Naive B cell (primary cell): Measurements from ENCODE around the gene CCR2. TPM values are rescaled to one million over a fixed set of nuclear protein-coding genes. Genes with fewer than 3 reads are reported as not detected.
"Not testable (repeated sequence)": the region's sequence is repeated elsewhere in the genome, so short reads cannot be mapped to it uniquely, and the experiment has no call there.

ENCODE experiments used
- ATAC-seq, 2 donors: fragments of 150-1000 bp; cut with Tn5 transposase; 2 replicates each; pipeline ENCODE4 v1.10.0; 2021; ENCODE audit warnings: low read depth in 2 of 2, mild to moderate bottlenecking in 2 of 2, moderate library complexity in 2 of 2
- DNase-seq: peaks from one replicate; pipeline ENCODE4 v3.0.0; 2022
- H3K27ac Mint-ChIP-seq, 6 donors: one replicate each; pipeline ENCODE4 v1.8.0; 2020 to 2022; ENCODE audit warnings: mild to moderate bottlenecking in 6 of 6, mixed read lengths in 6 of 6, moderate library complexity in 5 of 6, inconsistent platforms in 2 of 6
- H3K27me3 Mint-ChIP-seq, 3 donors: one replicate each; pipeline ENCODE4 v1.8.0; 2021 to 2022; ENCODE audit warnings: mixed read lengths in 3 of 3, mild to moderate bottlenecking in 1 of 3
- H3K36me3 Mint-ChIP-seq, 2 donors: one replicate each; pipeline ENCODE4 v1.8.0; 2020 to 2022; ENCODE audit warnings: mixed read lengths in 2 of 2, inconsistent platforms in 1 of 2, mild to moderate bottlenecking in 1 of 2
- H3K4me1 Mint-ChIP-seq, 3 donors: one replicate each; pipeline ENCODE4 v1.8.0; 2020 to 2022; ENCODE audit warnings: mixed read lengths in 3 of 3, inconsistent platforms in 1 of 3, mild to moderate bottlenecking in 1 of 3, moderate library complexity in 1 of 3
- H3K4me3 Mint-ChIP-seq, 8 donors: one replicate each; pipeline ENCODE4 v1.8.0; 2020 to 2022; ENCODE audit warnings: mild to moderate bottlenecking in 8 of 8, mixed read lengths in 8 of 8, moderate library complexity in 8 of 8, inconsistent platforms in 2 of 8
- H3K9me3 Mint-ChIP-seq, 7 donors: one replicate each; pipeline ENCODE4 v1.8.0; 2020 to 2022; ENCODE audit warnings: mixed read lengths in 7 of 7, mild to moderate bottlenecking in 5 of 7, inconsistent platforms in 2 of 7, moderate library complexity in 1 of 7
- polyA plus RNA-seq, 6 donors: library from polyadenylated mRNA; unstranded; fragments of 300-500 nt; fragmentation: Illumina TruSeq; gene quantifications; one replicate each; pipeline ENCODE4 v1.2.3, GENCODE V29; 2021; ENCODE audit warnings: low read depth in 6 of 6

The CCR2 gene
- polyA plus RNA-seq, 6 donors from 2014 or later = 0.27 to 1.4 (median 0.66) TPM

DNA sequence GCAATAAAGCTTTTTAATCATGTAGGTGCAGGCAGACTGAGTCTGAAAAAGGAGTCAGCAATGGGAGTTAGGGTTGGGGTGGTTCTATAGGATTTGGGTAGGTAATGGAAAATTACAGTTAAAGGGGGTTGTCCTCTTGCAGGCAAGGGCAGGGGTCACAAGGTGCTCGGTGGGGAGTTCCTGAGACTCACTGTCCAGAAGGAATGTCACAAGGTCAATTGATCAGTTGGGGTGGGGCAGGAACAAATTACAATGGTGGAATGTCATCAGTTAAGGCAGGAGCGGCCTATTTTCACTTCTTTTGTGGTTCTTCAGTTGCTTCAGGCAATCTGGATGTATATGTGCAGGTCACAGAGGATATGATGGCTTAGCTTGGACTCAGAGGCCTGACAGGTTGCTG lies 39.1 kb downstream of the CCR2 start:
- no peak overlapping the region for H3K4me3 Mint-ChIP-seq
- no peaks in the 10 kb centered on the region for H3K27me3 Mint-ChIP-seq
- peaks cover 21 to 28% (median 26%) of the 10 kb centered on the region in 3 donors for H3K4me1 Mint-ChIP-seq
- ATAC-seq (no peak), DNase-seq (no peak)
- H3K9me3 Mint-ChIP-seq = no peaks in the 10 kb centered on the region
- no peaks in the 10 kb centered on the region for H3K36me3 Mint-ChIP-seq
- no peak overlapping the region for H3K27ac Mint-ChIP-seq

DNA sequence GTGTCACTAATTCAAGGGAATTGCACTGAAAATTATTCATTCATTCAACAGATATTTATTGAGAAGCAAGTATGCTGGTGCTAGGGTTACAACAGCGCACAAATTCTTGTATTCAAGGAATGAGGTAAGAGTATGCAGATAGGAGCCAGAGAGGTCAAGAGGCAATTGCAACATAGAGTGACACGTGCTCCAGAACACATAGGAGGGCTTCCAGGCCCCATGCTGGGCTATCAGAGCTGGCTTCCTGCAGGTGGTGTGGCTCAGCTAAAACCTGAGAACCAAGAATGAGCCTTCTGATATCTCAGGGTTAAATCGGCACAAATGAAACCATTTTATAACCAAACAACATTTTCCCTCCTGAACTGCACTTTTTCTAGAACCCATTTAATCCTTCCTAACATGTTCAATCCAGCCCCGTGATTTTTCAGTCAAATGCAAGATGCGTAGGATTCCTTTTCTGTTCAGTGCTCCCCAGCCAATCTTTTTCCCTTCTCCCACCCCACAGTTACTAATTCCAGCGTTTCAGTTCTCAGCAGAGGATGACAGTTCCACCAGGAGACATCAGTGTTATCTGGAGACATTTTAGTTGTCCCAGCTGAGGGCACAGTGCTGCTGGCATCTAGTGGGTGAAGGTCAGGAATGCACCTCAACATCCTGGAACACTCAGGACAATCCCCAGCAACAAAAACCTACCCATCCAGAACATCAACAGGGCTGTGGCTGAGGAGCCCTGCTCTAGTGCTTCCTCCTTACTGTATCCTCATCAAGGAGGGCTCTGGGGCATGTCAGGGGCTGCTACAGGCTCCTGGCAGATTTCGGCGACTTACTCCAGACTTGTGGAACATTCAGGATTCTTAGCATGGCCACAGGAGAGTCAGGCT lies 39.9 kb downstream of the CCR2 start:
- H3K36me3 Mint-ChIP-seq = no peaks in the 10 kb centered on the region
- no peaks in the 10 kb centered on the region for H3K9me3 Mint-ChIP-seq
- DNase-seq (no peak), ATAC-seq (no peak)
- peaks cover 21 to 28% (median 26%) of the 10 kb centered on the region in 3 donors for H3K4me1 Mint-ChIP-seq
- peak overlapping the region in 1 of 6 donors; percentile 54 for H3K27ac Mint-ChIP-seq
- H3K4me3 Mint-ChIP-seq = no peak overlapping the region
- no peaks in the 10 kb centered on the region for H3K27me3 Mint-ChIP-seq

DNA sequence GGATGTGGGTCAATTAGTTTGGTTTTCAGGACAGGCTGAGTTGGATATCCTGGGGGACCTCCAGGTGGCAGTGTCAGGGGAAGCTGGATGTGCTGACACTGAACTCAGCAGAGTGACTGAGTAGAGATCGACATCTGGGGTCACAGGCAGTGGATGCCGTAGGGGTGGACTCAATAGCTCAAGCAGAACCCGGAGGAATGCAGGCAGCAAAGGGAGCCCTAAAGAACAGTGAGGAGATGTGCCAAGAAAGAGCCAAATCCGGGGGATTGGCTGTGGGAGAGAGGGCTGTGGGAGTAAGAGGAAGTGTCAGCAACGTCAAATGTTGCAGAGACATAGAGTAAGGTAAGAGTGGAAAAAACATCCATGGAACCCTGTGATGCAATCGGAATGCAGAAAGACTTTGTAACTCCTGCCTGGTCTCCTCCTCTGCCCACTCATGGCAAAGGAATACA lies 41.3 kb downstream of the CCR2 start:
- no peak overlapping the region for H3K4me3 Mint-ChIP-seq
- ATAC-seq = no peak
- H3K4me1 Mint-ChIP-seq = peaks cover 21 to 28% (median 26%) of the 10 kb centered on the region in 3 donors
- no peaks in the 10 kb centered on the region for H3K36me3 Mint-ChIP-seq
- peak overlapping the region in 2 of 6 donors; percentile 8 to 91 for H3K27ac Mint-ChIP-seq
- no peaks in the 10 kb centered on the region for H3K9me3 Mint-ChIP-seq
- no peak for DNase-seq
- no peaks in the 10 kb centered on the region for H3K27me3 Mint-ChIP-seq

DNA sequence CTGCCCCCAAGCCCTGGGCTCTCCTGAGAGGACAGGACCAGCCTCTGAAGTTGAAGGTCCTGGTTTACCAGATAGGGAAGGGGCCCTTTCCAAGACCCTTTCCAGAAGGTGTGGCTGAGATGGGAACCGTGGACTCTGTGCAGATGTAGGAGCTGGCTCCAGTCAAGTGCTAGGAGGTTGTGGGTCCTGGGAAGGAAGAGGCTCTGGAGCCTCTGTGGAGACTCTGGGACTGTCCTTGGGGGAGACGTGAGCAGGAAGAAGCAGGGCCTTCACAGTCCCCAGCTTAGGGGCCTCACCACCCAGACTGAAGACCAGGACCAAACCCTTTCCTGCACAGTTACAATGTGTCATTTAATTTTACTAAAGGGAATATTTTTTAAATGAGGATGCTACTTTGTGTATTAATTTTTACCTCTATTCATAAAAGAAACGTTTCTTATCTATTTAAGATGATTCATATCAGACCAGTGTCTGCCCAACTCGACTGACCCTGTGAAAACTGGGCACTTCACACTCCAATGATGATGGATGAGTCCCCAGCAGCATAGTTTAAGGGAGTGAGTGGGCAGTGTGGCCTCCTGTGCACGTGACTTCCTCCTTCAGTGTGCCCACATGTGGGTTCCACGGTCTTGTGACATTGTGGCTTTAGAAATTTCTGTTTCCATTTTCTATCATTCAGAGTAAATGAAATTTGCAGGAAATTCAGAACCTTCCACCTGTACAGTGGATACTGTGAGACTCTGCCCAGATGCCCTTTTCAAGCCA lies 42.0 kb downstream of the CCR2 start:
- ATAC-seq = no peak
- Mint-ChIP-seq H3K9me3 (no peaks in the 10 kb centered on the region), H3K36me3 (no peaks in the 10 kb centered on the region), H3K4me1 (peaks cover 21 to 28% (median 26%) of the 10 kb centered on the region in 3 donors), H3K27ac (no peak overlapping the region), H3K4me3 (peak overlapping the region in 1 of 8 donors; percentile 16), H3K27me3 (no peaks in the 10 kb centered on the region)
- no peak for DNase-seq

DNA sequence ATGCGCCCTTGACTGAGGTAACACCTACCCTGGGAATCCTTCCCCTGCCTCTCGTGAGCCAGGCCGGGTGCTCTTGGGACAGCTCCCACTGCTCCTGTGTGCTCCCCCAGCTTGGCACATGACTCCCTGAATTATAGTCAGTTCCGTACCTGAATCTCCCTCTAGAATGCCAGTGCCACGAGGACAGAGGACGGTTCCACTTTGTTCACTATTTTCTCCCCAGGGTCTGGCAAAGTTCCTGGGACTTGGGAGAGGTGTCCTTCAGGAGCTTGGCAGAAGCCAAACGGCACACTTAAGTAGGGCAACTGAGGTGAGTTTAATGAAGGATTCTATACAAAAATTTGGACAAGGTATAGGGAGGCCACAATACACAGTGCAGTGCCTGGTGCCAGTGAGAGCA lies 43.2 kb downstream of the CCR2 start:
- peak overlapping the region in 4 of 6 donors; percentile 22 to 88 (median 52) for H3K27ac Mint-ChIP-seq
- DNase-seq (no peak), ATAC-seq (no peak)
- H3K4me3 Mint-ChIP-seq = no peak overlapping the region
- H3K36me3 Mint-ChIP-seq = no peaks in the 10 kb centered on the region
- no peaks in the 10 kb centered on the region for H3K27me3 Mint-ChIP-seq
- no peaks in the 10 kb centered on the region for H3K9me3 Mint-ChIP-seq
- peaks cover 21 to 28% (median 26%) of the 10 kb centered on the region in 3 donors for H3K4me1 Mint-ChIP-seq

DNA sequence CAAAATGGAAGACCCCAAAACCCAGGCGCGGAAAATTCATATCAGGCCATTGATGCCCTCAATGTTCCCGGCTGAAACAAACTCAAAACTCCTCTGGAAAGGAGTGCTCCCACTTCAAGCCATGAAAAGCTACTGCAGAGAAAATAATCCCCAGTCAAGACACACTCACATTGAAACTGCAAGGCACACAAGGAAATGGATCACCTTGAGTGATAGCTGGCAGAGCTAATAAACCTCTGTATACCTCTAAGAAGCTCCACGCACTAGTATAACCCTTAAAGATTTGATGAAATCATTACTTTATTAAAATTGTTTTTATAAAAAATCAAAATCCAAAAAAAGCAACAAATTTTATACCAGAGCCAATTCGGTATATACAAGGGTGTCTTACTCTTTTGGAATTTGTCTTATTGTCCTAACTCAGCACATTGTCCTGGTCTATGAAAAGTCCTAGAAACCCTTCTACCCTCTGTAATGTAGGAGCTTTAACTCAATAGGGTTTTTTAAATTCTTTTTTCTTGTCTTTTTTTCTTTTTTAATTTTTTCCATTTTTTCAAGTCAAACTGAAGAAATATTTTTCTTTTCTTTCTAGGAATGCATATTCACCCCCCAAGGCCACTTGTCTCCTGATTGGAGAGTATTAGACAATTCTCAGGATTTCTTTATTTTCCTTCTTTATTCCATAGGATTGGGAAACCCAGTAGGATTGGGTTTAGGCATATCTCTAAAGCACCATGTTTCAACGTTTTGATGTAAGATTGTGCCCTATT lies 44.5 kb downstream of the CCR2 start:
- ATAC-seq = no peak
- H3K4me3 Mint-ChIP-seq = no peak overlapping the region
- H3K9me3 Mint-ChIP-seq = peaks cover 0 to 5% (median 0%) of the 10 kb centered on the region in 7 donors
- peaks cover 21 to 28% (median 26%) of the 10 kb centered on the region in 3 donors for H3K4me1 Mint-ChIP-seq
- H3K27ac Mint-ChIP-seq = no peak overlapping the region
- DNase-seq = no peak
- no peaks in the 10 kb centered on the region for H3K36me3 Mint-ChIP-seq
- no peaks in the 10 kb centered on the region for H3K27me3 Mint-ChIP-seq

DNA sequence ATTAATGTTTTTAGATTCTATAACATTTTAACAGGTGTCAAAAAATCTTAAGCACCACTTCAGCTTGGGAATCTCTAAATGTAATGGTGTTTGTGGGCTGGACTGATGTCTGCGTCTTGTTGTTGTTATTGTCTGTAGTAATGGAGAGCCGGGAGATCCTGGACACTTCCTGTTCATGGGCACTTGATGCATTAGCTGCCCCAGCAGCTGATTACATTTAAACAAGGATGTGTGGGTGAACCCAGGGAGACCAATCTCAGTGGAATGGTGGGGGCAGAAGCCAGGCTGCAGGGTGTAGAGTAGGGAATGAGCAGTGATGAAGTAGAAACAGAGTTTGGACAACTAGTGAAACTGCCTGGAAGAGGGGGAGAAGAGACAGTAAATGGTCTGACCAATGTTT lies 45.2 kb downstream of the CCR2 start:
- Mint-ChIP-seq H3K9me3 (peaks cover 0 to 5% (median 0%) of the 10 kb centered on the region in 7 donors), H3K4me1 (peaks cover 21 to 28% (median 26%) of the 10 kb centered on the region in 3 donors), H3K27ac (no peak overlapping the region), H3K4me3 (no peak overlapping the region), H3K36me3 (no peaks in the 10 kb centered on the region), H3K27me3 (no peaks in the 10 kb centered on the region)
- no peak for DNase-seq
- no peak for ATAC-seq

DNA sequence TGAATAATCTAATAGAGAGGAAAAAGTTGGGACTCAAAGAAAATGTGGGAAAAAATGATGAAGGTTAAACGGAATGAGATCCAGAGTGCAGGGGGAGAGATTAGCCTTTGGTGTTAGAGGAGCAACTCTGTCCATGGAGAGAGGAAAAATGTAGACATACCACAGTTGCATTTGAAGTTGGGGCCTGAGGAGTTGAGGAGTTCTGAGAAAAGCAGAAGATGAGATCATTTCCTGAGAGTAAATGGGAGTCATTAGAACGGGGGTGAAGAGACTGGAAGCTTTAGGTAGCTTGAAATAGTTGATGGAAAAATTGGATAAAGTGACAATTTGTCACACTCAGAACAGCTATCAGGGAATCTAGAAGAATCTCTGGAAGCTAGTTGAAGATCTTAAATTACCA lies 45.6 kb downstream of the CCR2 start:
- H3K27me3 Mint-ChIP-seq = no peaks in the 10 kb centered on the region
- no peak overlapping the region for H3K27ac Mint-ChIP-seq
- no peak for ATAC-seq
- peaks cover 0 to 5% (median 0%) of the 10 kb centered on the region in 7 donors for H3K9me3 Mint-ChIP-seq
- H3K36me3 Mint-ChIP-seq = no peaks in the 10 kb centered on the region
- H3K4me3 Mint-ChIP-seq = no peak overlapping the region
- H3K4me1 Mint-ChIP-seq = peaks cover 18 to 27% (median 25%) of the 10 kb centered on the region in 3 donors
- no peak for DNase-seq

DNA sequence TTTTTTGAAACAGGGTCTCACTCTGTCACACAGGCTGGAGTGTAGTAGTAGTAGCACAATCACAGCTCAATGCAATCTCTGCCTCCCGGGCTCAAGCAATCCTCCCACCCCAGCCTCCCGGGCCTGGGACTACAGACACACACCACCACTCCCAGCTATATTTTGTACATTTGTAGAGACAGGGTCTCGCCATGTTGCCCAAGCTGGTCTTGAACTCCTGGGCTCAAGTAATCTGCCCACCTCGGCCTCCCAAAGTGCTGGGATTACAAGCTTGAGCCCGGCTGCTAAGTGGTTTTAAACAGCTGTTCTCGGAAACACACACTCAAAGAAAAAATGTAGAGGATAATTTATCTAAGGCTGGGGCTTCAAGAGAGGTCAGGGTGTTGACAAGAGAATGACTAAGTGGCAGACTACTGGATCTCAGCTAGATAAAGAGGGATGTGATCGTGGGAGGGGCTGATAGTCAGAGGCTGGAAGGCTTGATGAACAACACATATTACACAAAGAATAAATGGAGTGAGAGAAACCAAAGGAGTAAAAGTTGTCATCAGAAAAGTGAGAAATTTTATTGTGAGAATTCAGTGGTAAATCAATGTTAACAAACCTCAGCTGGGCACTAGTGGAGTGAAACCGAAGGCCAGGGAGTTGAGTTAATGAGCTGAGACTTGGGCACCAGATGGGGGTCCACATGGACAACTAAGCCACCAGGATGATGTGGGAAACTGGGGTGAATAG lies 46.3 kb downstream of the CCR2 start:
- peaks cover 0 to 5% (median 0%) of the 10 kb centered on the region in 7 donors for H3K9me3 Mint-ChIP-seq
- no peak overlapping the region for H3K27ac Mint-ChIP-seq
- no peaks in the 10 kb centered on the region for H3K36me3 Mint-ChIP-seq
- DNase-seq (no peak), ATAC-seq (no peak)
- peaks cover 12 to 22% (median 19%) of the 10 kb centered on the region in 3 donors for H3K4me1 Mint-ChIP-seq
- H3K4me3 Mint-ChIP-seq = no peak overlapping the region
- H3K27me3 Mint-ChIP-seq = no peaks in the 10 kb centered on the region

DNA sequence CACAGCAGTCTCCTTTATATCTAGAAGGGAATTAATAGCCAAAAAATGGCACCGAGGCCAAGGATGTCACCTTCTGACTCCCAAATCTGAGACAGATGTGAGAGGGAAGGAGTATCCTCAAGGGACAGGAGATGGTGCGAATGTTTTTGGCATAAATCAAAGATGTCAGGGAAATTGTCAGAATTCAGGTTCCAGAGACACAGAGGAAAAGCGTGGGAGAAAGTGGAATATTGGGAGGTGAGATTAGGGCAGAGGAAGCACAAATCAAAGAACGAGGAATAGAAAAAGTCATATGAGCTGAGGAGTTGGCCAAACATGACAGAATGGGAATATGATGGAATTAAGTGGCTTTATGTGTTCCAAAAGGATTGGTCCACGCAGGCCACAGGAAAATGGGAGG lies 46.9 kb downstream of the CCR2 start:
- DNase-seq (no peak), ATAC-seq (no peak)
- peaks cover 11 to 23% (median 16%) of the 10 kb centered on the region in 3 donors for H3K4me1 Mint-ChIP-seq
- peaks cover 0 to 5% (median 0%) of the 10 kb centered on the region in 7 donors for H3K9me3 Mint-ChIP-seq
- H3K4me3 Mint-ChIP-seq = no peak overlapping the region
- H3K27me3 Mint-ChIP-seq = no peaks in the 10 kb centered on the region
- H3K27ac Mint-ChIP-seq = no peak overlapping the region
- H3K36me3 Mint-ChIP-seq = no peaks in the 10 kb centered on the region

DNA sequence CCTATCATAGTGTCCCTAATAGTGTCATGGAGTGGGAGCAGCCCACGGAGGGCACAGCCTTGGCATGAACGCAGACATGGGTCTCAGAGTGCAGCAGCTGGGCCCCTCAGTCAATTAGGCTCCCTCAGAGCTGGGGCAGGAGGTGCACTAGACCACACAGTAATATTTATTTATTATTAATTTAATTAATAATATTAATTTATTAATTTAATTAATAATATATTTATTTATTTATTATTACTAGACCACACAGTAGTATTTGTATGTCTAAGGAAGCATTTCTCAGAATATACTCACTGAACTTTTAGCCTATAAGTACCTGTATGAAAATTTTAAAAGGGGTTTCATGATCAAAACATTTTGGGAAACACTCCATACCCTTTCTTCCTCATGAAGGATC lies 47.7 kb downstream of the CCR2 start:
- Mint-ChIP-seq H3K27me3 (no peaks in the 10 kb centered on the region), H3K27ac (no peak overlapping the region), H3K36me3 (no peaks in the 10 kb centered on the region), H3K4me1 (peaks cover 12 to 23% (median 18%) of the 10 kb centered on the region in 3 donors), H3K4me3 (no peak overlapping the region), H3K9me3 (peaks cover 0 to 5% (median 0%) of the 10 kb centered on the region in 7 donors)
- no peak for DNase-seq
- no peak for ATAC-seq

DNA sequence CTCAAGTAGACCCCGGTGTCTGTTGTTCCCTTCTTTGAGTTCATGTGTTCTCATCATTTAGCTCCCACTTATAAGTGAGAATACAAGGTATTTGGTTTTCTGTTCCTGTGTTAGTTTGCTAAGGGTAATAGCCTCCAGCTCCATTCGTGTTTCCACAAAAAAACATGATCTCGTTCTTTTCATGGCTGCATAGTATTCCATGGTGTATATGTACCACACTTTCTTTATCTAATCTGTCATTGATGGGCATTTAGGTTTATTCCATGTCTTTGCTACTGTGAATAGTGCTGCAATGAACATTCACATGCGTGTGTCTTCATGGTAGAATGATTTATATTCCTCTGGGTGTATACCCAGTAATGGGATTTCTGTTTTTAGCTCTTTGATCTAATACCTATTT lies 49.0 kb downstream of the CCR2 start:
- not testable (repeated sequence) for H3K36me3 Mint-ChIP-seq, H3K27me3 Mint-ChIP-seq

More for the DNA sequence above, 49.0 kb downstream of the CCR2 start:
- not testable (repeated sequence) for H3K27ac Mint-ChIP-seq, DNase-seq, ATAC-seq, H3K4me3 Mint-ChIP-seq, H3K9me3 Mint-ChIP-seq
- H3K4me1 Mint-ChIP-seq = peaks cover 17 to 27% (median 22%) of the 10 kb centered on the region in 3 donors
